B cell (primary cell): ENCODE measurements around the gene ILDR2. TPM values are rescaled to one million over a fixed set of nuclear protein-coding genes. Genes with fewer than 3 reads are reported as not detected.

ENCODE experiments used
- ATAC-seq: fragments of 200-7000 bp; cut with Tn5 transposase; one replicate; pipeline ENCODE4 v1.10.0; 2021; ENCODE audit warnings: low read depth, mild to moderate bottlenecking, moderate number of reproducible peaks, moderate library complexity
- CTCF ChIA-PET: fragments of 350-600 bp; sonication (Branson Sonifier 250); formaldehyde crosslinking; loops from one replicate; lab custom pipeline; 2021; ENCODE audit warnings: antibody characterized with exemption, inconsistent platforms; lab: Charles Lee
- POLR2A ChIA-PET: fragments of 350-600 bp; sonication (Branson Sonifier 250); formaldehyde crosslinking; loops from one replicate; lab custom pipeline; 2021; ENCODE audit warnings: antibody characterized with exemption; lab: Charles Lee
- DNase-seq: peaks from one replicate; pipeline ENCODE4 v3.0.0; 2013
- H2AFZ ChIP-seq: 2 replicates; pipeline ENCODE4 v1.6.1; 2012; ENCODE audit warnings: mild to moderate bottlenecking, low read depth, low read length; ENCODE audit not compliant: insufficient read depth, poor library complexity, severe bottlenecking
- H3K27ac ChIP-seq, 2 donors: 1 replicate in 1 of 2; 2 replicates in 1 of 2; pipeline ENCODE4 v1.5.1; 2012 to 2013; ENCODE audit warnings: low read length in 2 of 2, mild to moderate bottlenecking in 2 of 2, moderate library complexity in 1 of 2
- H3K27me3 ChIP-seq, 4 experiments: fragments of 200-600 bp in 1 of 4; sonication (generic) in 1 of 4; replicated peaks in 1 of 4; 1 replicate in 2 of 4; 2 replicates in 2 of 4; pipeline versions ENCODE4 v1.6.1 to v1.7.0; 2013 to 2016; ENCODE audit warnings: low read length in 3 of 4, mild to moderate bottlenecking in 2 of 4, mixed read lengths in 1 of 4, moderate library complexity in 1 of 4; ENCODE audit not compliant: insufficient read depth in 4 of 4, control insufficient read depth in 3 of 4; ENCODE audit errors: control extremely low read depth in 1 of 4
- H3K36me3 ChIP-seq, 2 experiments: replicated peaks in 1 of 2; 1 replicate in 1 of 2; 2 replicates in 1 of 2; pipeline versions ENCODE4 v1.6.1 to v1.7.1; 2013; ENCODE audit warnings: low read length in 1 of 2; ENCODE audit not compliant: insufficient read depth in 2 of 2, control insufficient read depth in 1 of 2; ENCODE audit errors: control extremely low read depth in 1 of 2, extremely low read depth in 1 of 2
- H3K4me1 ChIP-seq, 2 donors: fragments of 200-600 bp in 1 of 2; sonication (generic) in 1 of 2; 1 replicate in 1 of 2; 2 replicates in 1 of 2; pipeline versions ENCODE4 v1.5.1 to v1.6.1; 2013 to 2017; ENCODE audit warnings: low read length in 2 of 2; ENCODE audit not compliant: control insufficient read depth in 2 of 2, insufficient read depth in 2 of 2
- H3K4me2 ChIP-seq: replicated peaks from 2 replicates; pipeline ENCODE3; 2012; ENCODE audit warnings: mild to moderate bottlenecking, low read depth, low read length; ENCODE audit not compliant: poor library complexity, severe bottlenecking
- H3K4me3 ChIP-seq, 5 experiments: fragments of 200-600 bp in 1 of 5; sonication (generic) in 1 of 5; 1 replicate in 3 of 5; 2 replicates in 2 of 5; pipeline versions ENCODE4 v1.5.1 to v1.7.0; 2011 to 2016; ENCODE audit warnings: low read length in 4 of 5, mild to moderate bottlenecking in 4 of 5, low read depth in 2 of 5, control low read depth in 1 of 5, moderate library complexity in 1 of 5; ENCODE audit not compliant: insufficient read depth in 1 of 5; ENCODE audit errors: control extremely low read depth in 1 of 5, extremely low read depth in 1 of 5
- H3K79me2 ChIP-seq: fragments of 200-600 bp; sonication (generic); one replicate; pipeline ENCODE4 v1.6.0; 2016; ENCODE audit warnings: low read length; ENCODE audit not compliant: control insufficient read depth, insufficient read depth
- H3K9ac ChIP-seq: fragments of 200-600 bp; sonication (generic); 2 replicates; pipeline ENCODE4 v1.6.1; 2017; ENCODE audit warnings: mild to moderate bottlenecking, low read length, moderate library complexity
- H3K9me3 ChIP-seq, 3 donors: one replicate each; pipeline versions ENCODE4 v1.6.1 to v1.7.1; 2013; ENCODE audit warnings: low read length in 2 of 3; ENCODE audit not compliant: control insufficient read depth in 2 of 3, insufficient read depth in 1 of 3; ENCODE audit errors: control extremely low read depth in 1 of 3
- H4K20me1 ChIP-seq: 2 replicates; pipeline ENCODE4 v1.6.0; 2012; ENCODE audit warnings: mild to moderate bottlenecking, low read length; ENCODE audit not compliant: insufficient read depth, control insufficient read depth, poor library complexity, severe bottlenecking
- H3K27ac Mint-ChIP-seq: one replicate; pipeline ENCODE4 v1.8.0; 2021; ENCODE audit warnings: mixed read lengths
- H3K27me3 Mint-ChIP-seq: one replicate; pipeline ENCODE4 v1.8.0; 2021; ENCODE audit warnings: mixed read lengths
- H3K4me1 Mint-ChIP-seq: one replicate; pipeline ENCODE4 v1.8.0; 2021; ENCODE audit warnings: mixed read lengths
- H3K4me3 Mint-ChIP-seq: one replicate; pipeline ENCODE4 v1.8.0; 2021; ENCODE audit warnings: mixed read lengths
- H3K9me3 Mint-ChIP-seq: one replicate; pipeline ENCODE4 v1.8.0; 2022; ENCODE audit warnings: mixed read lengths; ENCODE audit not compliant: insufficient read depth
- EZH2 ChIP-seq: IDR thresholded peaks from 2 replicates; pipeline ENCODE4 v1.6.1; 2012; ENCODE audit warnings: borderline replicate concordance, low read depth, mild to moderate bottlenecking, moderate library complexity, low read length; ENCODE audit not compliant: insufficient read depth, poor library complexity, severe bottlenecking
- WGBS: methylation state at CpG from one replicate; pipeline ENCODE4 v1.1.5; 2013; ENCODE audit warnings: missing lambda C conversion rate; ENCODE audit not compliant: insufficient coverage; 5-methylcytosine and 5-hydroxymethylcytosine counted together
- intact Hi-C: fragments of 100-400 bp; cut with micrococcal nuclease; formaldehyde crosslinking; loops from one replicate; pipeline ENCODE4 v1.10.0; 2022
- polyA plus RNA-seq: library from polyadenylated mRNA; depleted of rRNA; stranded (reverse); fragments of >200 nt; gene quantifications from 2 replicates; pipeline ENCODE4 v1.2.3, GENCODE V29; 2012
- total RNA-seq, 2 donors: library from RNA; stranded (reverse); fragments of 120-200 nt in 1 of 2; gene quantifications; 1 replicate in 1 of 2; 2 replicates in 1 of 2; pipeline versions ENCODE4 v1.2.3 to v1.2.4, GENCODE V29; 2013 to 2022
- TF ChIP-seq, protein P1 (sequence below): fragments of 200-600 bp; IDR thresholded peaks from one replicate; pipeline ENCODE4 v1.8.0; 2022; ENCODE audit warnings: antibody characterized with exemption, mild to moderate bottlenecking

The ILDR2 gene
- total and polyA plus RNA-seq, 2 donors (not counting 1 experiment from before 2014, with no cell fraction given): 0.01 TPM; not detected in 1

DNA sequence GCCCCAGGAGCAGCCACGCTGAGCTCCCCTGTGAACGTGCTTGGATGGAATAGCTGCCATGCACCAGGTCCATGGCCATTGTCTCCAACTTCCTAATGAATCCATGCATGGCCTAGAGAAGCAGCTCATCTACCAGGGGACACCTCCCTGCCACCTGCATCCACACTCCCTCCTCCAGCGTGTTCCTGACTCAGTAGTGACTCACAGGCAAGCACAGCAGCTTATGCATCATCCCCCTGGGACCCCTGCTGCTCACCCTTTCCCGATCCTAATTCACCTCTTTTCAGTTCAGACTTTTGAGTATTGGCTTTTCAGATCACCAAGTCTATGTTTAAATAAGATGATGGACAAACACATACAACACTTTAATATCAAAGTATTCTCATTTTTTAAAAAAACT, 59.4 kb downstream of the ILDR2 start:
- Mint-ChIP-seq H3K27ac (no peak overlapping the region), H3K9me3 (no peaks in the 10 kb centered on the region), H3K4me3 (no peak overlapping the region), H3K4me1 (peaks cover 6% of the 10 kb centered on the region), H3K27me3 (peaks cover 28% of the 10 kb centered on the region)
- H3K36me3 ChIP-seq: no peaks in the 10 kb centered on the region
- TF ChIP-seq EZH2: no peak
- TF ChIP-seq, protein P1, sequence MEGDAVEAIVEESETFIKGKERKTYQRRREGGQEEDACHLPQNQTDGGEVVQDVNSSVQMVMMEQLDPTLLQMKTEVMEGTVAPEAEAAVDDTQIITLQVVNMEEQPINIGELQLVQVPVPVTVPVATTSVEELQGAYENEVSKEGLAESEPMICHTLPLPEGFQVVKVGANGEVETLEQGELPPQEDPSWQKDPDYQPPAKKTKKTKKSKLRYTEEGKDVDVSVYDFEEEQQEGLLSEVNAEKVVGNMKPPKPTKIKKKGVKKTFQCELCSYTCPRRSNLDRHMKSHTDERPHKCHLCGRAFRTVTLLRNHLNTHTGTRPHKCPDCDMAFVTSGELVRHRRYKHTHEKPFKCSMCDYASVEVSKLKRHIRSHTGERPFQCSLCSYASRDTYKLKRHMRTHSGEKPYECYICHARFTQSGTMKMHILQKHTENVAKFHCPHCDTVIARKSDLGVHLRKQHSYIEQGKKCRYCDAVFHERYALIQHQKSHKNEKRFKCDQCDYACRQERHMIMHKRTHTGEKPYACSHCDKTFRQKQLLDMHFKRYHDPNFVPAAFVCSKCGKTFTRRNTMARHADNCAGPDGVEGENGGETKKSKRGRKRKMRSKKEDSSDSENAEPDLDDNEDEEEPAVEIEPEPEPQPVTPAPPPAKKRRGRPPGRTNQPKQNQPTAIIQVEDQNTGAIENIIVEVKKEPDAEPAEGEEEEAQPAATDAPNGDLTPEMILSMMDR: no peak
- H2AFZ ChIP-seq: no peak overlapping the region
- 95% methylated on average over 3 of the region's 4 CpGs for WGBS
- peaks cover 0 to 22% (median 16%) of the 10 kb centered on the region in 4 experiments for H3K27me3 ChIP-seq
- H3K4me2 ChIP-seq: no peak overlapping the region
- H3K79me2 ChIP-seq: no peaks in the 10 kb centered on the region
- ATAC-seq (no peak), DNase-seq (no peak)
- no peak overlapping the region for H3K27ac ChIP-seq
- ChIA-PET CTCF (interaction anchor here (1.6 to 21.5 kb wide), 2 partner anchors 9 to 142 kb away, joined by 4 to 944 read pairs; no protein-coding TSS in a partner anchor), POLR2A (no interaction called here)
- H4K20me1 ChIP-seq: no peaks in the 10 kb centered on the region
- H3K4me3 ChIP-seq: no peak overlapping the region
- peaks cover 7 to 10% of the 10 kb centered on the region in 2 donors for H3K4me1 ChIP-seq
- H3K9me3 ChIP-seq: peaks cover 0 to 4% (median 2%) of the 10 kb centered on the region in 3 donors
- intact Hi-C loops: loop anchor here (10.0 kb wide), 1 partner anchor 639 kb away; the partner anchor contains the start of gene CREG1
- H3K9ac ChIP-seq: no peak overlapping the region

DNA sequence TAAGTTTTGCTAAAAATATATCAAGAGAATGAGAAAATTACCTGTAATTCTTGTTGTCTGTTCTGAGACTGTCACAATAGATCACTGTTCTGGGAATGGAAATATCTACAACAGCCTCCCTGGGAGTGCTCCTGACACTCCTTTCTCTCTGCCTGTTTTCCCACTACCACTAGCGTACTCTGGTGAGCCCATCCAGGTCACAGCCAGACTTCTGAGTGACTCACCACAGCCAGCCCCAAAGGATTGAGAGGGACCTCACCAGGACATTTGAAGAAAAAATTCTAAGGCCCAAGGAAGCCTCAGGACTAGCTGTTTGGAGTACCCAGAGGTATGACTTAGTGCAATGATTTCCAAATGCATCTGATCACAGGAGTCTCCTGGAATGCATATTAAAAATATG, 60.3 kb downstream of the ILDR2 start:
- ATAC-seq (no peak), DNase-seq (no peak)
- Histone ChIP-seq H3K4me2 (no peak overlapping the region), H3K4me1 (peaks cover under 1% of the 10 kb centered on the region in 2 donors), H3K27me3 (peaks cover 0 to 16% (median 11%) of the 10 kb centered on the region in 4 experiments), H3K9ac (no peak overlapping the region), H3K27ac (no peak overlapping the region), H3K79me2 (no peaks in the 10 kb centered on the region), H3K36me3 (no peaks in the 10 kb centered on the region), H3K4me3 (no peak overlapping the region), H2AFZ (no peak overlapping the region), H4K20me1 (no peaks in the 10 kb centered on the region), H3K9me3 (peaks cover 0 to 4% (median 2%) of the 10 kb centered on the region in 3 donors)
- Mint-ChIP-seq H3K4me1 (peaks cover 2% of the 10 kb centered on the region), H3K27me3 (peaks cover 21% of the 10 kb centered on the region), H3K9me3 (no peaks in the 10 kb centered on the region), H3K27ac (no peak overlapping the region), H3K4me3 (no peak overlapping the region)
- intact Hi-C loops: loop anchor here (10.0 kb wide), 1 partner anchor 640 kb away; the partner anchor contains the start of gene CREG1
- TF ChIP-seq, protein P1: no peak
- TF ChIP-seq EZH2: no peak
- ChIA-PET CTCF (interaction anchor here (21.5 kb wide), 1 partner anchor 142 kb away, joined by 944 read pairs; no protein-coding TSS in a partner anchor), POLR2A (no interaction called here)
- WGBS: 89% methylated on average over 1 of the region's 1 CpG
